ENCODE data around the gene TSPAN31.
A peak's percentile ranks its signal among the peaks of the same experiment; 100 is the strongest.
"Not testable (repeated sequence)": the region's sequence is repeated elsewhere in the genome, so short reads cannot be mapped to it uniquely, and the experiment has no call there.

The TSPAN31 gene

DNA sequence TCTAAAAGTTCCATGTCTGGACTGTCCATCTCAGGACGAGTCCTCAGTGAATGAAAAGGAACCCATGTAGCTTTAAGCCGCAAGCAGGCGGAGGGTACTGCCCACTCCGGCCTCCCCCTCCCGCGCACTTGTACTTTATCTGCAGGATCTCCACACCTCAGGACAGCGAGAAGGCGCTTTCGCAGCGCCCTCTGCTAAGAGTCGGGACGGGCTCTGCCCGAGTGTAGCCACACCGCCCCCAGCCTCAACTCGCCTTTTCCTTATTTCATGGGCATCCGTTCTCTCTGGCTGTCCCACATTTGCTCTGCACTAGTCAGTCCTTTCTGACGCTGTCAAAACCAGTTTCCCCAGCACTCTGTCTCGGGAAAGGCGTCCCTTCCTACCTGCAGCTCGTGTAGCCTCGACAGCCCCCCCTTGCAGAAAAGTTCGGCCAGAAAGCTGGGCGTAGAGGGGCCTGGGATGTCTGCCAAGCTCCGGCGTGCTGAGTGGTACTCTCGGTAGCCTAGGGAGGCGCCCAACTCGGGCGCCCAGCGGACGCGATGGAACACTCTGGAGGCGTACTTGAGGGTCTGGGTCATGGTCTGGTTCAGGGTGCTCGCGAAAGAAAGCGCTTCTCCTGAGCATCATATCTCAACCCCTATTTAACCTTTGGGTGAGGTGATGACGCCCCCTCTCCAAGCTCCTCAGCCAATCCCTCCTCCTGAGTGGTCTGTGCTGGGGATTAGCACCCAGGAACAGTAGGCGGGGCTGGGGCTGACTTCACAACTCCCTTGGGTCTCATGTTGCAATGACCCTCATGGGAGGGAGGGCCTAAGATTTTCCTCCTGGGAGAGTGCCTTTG is 21.8 kb downstream of the TSPAN31 start, which contains the start of gene CYP27B1:
Gene CYP27B1 (minus strand): TSS at position 615 of the 841 bp plus-strand sequence. CDS start 37 bp downstream, at position 578.
- peaks cover 24 to 34% of the 10 kb centered on the region in 2 donors for H3K4me1 ChIP-seq (ENCODE audit: control insufficient read depth in 2 of 2, insufficient read depth in 2 of 2, low read length in 2 of 2)
- no peaks in the 10 kb centered on the region for H3K9me3 ChIP-seq (ENCODE audit: control insufficient read depth in 2 of 2, low read length in 2 of 2)
- peak within 1 kb of the TSS in 1 of 2 donors; percentile 24 for H3K9ac ChIP-seq (ENCODE audit: low read depth in 1 of 2, low read length in 2 of 2)
- peaks cover 32% of the 10 kb centered on the region in 2 donors for H3K27me3 ChIP-seq (ENCODE audit: control insufficient read depth in 2 of 2, insufficient read depth in 2 of 2, low read length in 2 of 2)
- H3K4me3 ChIP-seq (ENCODE audit: low read length in 2 of 2), result peak within 1 kb of the TSS; percentile 56 to 81
- H3K27ac ChIP-seq (ENCODE audit: low read depth in 2 of 2, low read length in 2 of 2), result no peak within 1 kb of the TSS
- H3K36me3 ChIP-seq (ENCODE audit: control insufficient read depth in 2 of 2, insufficient read depth in 2 of 2, low read length in 2 of 2), result peaks cover 4 to 5% of the 10 kb centered on the region in 2 donors

- H3K27me3 ChIP-seq (ENCODE audit: control insufficient read depth in 2 of 2, insufficient read depth in 2 of 2, low read length in 2 of 2), result peaks cover 32% of the 10 kb centered on the region in 2 donors
- no peaks in the 10 kb centered on the region for H3K9me3 ChIP-seq (ENCODE audit: control insufficient read depth in 2 of 2, low read length in 2 of 2)
- peaks cover 4 to 5% of the 10 kb centered on the region in 2 donors for H3K36me3 ChIP-seq (ENCODE audit: control insufficient read depth in 2 of 2, insufficient read depth in 2 of 2, low read length in 2 of 2)
- H3K4me3 ChIP-seq (ENCODE audit: low read length in 2 of 2), result no peak overlapping the region
- H3K9ac ChIP-seq (ENCODE audit: low read depth in 1 of 2, low read length in 2 of 2), result no peak overlapping the region
- no peak overlapping the region for H3K27ac ChIP-seq (ENCODE audit: low read depth in 2 of 2, low read length in 2 of 2)
- peaks cover 28 to 37% of the 10 kb centered on the region in 2 donors for H3K4me1 ChIP-seq (ENCODE audit: control insufficient read depth in 2 of 2, insufficient read depth in 2 of 2, low read length in 2 of 2)
Measured at GRCh38 chr12:57767305-57767698, 22.5 kb downstream of the TSPAN31 start.

GRCh38 chr12:57767876-57768275 is 23.0 kb downstream of the TSPAN31 start:
- Histone ChIP-seq H3K4me3 (ENCODE audit: low read length in 2 of 2) (no peak overlapping the region), H3K27me3 (ENCODE audit: control insufficient read depth in 2 of 2, insufficient read depth in 2 of 2, low read length in 2 of 2) (peaks cover 32% of the 10 kb centered on the region in 2 donors), H3K9me3 (ENCODE audit: control insufficient read depth in 2 of 2, low read length in 2 of 2) (no peaks in the 10 kb centered on the region), H3K4me1 (ENCODE audit: control insufficient read depth in 2 of 2, insufficient read depth in 2 of 2, low read length in 2 of 2) (peaks cover 31 to 40% of the 10 kb centered on the region in 2 donors), H3K36me3 (ENCODE audit: control insufficient read depth in 2 of 2, insufficient read depth in 2 of 2, low read length in 2 of 2) (peaks cover 4 to 5% of the 10 kb centered on the region in 2 donors), H3K9ac (ENCODE audit: low read depth in 1 of 2, low read length in 2 of 2) (no peak overlapping the region), H3K27ac (ENCODE audit: low read depth in 2 of 2, low read length in 2 of 2) (no peak overlapping the region)

DNA sequence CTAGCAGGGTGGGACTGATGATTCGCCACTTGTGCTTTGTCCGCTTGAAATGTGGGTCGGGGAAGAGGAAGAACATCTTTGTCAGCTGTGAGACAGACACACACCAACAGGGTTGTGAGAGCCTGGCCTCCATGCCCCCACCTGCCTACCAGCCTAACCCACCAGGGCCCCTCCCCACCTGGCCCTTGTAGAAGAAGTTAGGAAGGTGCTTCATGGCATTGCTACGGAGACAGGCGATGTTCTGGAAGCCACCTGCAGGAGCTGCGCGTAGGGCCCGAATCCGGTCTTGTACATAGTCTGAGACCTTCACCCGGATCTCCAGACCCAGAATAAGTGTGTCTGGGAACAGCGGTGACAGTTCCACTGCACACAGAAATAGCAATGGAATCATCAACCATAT is 24.8 kb downstream of the TSPAN31 start:
- H3K9me3 ChIP-seq (ENCODE audit: control insufficient read depth in 2 of 2, low read length in 2 of 2), result no peaks in the 10 kb centered on the region
- no peak overlapping the region for H3K4me3 ChIP-seq (ENCODE audit: low read length in 2 of 2)
- H3K27ac ChIP-seq (ENCODE audit: low read depth in 2 of 2, low read length in 2 of 2), result no peak overlapping the region
- H3K27me3 ChIP-seq (ENCODE audit: control insufficient read depth in 2 of 2, insufficient read depth in 2 of 2, low read length in 2 of 2), result peaks cover 21 to 26% of the 10 kb centered on the region in 2 donors
- peaks cover 34 to 38% of the 10 kb centered on the region in 2 donors for H3K4me1 ChIP-seq (ENCODE audit: control insufficient read depth in 2 of 2, insufficient read depth in 2 of 2, low read length in 2 of 2)
- H3K9ac ChIP-seq (ENCODE audit: low read depth in 1 of 2, low read length in 2 of 2), result no peak overlapping the region
- peaks cover 4 to 5% of the 10 kb centered on the region in 2 donors for H3K36me3 ChIP-seq (ENCODE audit: control insufficient read depth in 2 of 2, insufficient read depth in 2 of 2, low read length in 2 of 2)

DNA sequence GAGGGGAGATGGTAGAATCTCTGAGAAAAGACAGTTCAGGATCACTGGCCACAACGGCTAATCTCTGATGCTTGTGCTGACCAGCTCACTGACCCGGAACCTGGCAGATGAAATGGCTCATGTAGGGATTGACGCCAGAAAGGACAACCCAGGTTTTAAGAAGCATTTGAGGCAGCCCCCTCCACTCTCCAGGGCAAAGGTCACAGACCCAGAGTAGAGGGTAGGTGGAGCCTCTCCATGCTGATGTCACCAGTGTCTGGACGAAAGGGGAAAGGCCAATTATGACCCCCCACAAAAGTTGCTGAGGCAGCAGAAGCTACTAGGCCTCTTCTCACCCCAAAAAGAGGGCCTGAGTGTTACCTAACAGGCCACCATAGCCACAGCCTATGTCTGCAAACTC is 25.9 kb downstream of the TSPAN31 start:
- Histone ChIP-seq H3K27me3 (ENCODE audit: control insufficient read depth in 2 of 2, insufficient read depth in 2 of 2, low read length in 2 of 2) (peaks cover 15 to 16% of the 10 kb centered on the region in 2 donors), H3K36me3 (ENCODE audit: control insufficient read depth in 2 of 2, insufficient read depth in 2 of 2, low read length in 2 of 2) (peaks cover 4 to 5% of the 10 kb centered on the region in 2 donors), H3K4me3 (ENCODE audit: low read length in 2 of 2) (no peak overlapping the region), H3K9ac (ENCODE audit: low read depth in 1 of 2, low read length in 2 of 2) (no peak overlapping the region), H3K27ac (ENCODE audit: low read depth in 2 of 2, low read length in 2 of 2) (no peak overlapping the region), H3K4me1 (ENCODE audit: control insufficient read depth in 2 of 2, insufficient read depth in 2 of 2, low read length in 2 of 2) (peaks cover 27 to 28% of the 10 kb centered on the region in 2 donors), H3K9me3 (ENCODE audit: control insufficient read depth in 2 of 2, low read length in 2 of 2) (no peaks in the 10 kb centered on the region)

- H3K4me1 ChIP-seq (ENCODE audit: control insufficient read depth in 2 of 2, insufficient read depth in 2 of 2, low read length in 2 of 2), result peaks cover 21% of the 10 kb centered on the region in 2 donors
- H3K4me3 ChIP-seq (ENCODE audit: low read length in 2 of 2), result peak overlapping the region; percentile 96 to 99
- H3K9me3 ChIP-seq (ENCODE audit: control insufficient read depth in 2 of 2, low read length in 2 of 2), result no peaks in the 10 kb centered on the region
- peaks cover 4 to 7% of the 10 kb centered on the region in 2 donors for H3K36me3 ChIP-seq (ENCODE audit: control insufficient read depth in 2 of 2, insufficient read depth in 2 of 2, low read length in 2 of 2)
- H3K9ac ChIP-seq (ENCODE audit: low read depth in 1 of 2, low read length in 2 of 2), result peak overlapping the region; percentile 71 to 88
- H3K27ac ChIP-seq (ENCODE audit: low read depth in 2 of 2, low read length in 2 of 2), result peak overlapping the region; percentile 94 to 98
- H3K27me3 ChIP-seq (ENCODE audit: control insufficient read depth in 2 of 2, insufficient read depth in 2 of 2, low read length in 2 of 2), result peaks cover 9 to 10% of the 10 kb centered on the region in 2 donors
Measured at GRCh38 chr12:57771236-57771872, 26.5 kb downstream of the TSPAN31 start.

DNA sequence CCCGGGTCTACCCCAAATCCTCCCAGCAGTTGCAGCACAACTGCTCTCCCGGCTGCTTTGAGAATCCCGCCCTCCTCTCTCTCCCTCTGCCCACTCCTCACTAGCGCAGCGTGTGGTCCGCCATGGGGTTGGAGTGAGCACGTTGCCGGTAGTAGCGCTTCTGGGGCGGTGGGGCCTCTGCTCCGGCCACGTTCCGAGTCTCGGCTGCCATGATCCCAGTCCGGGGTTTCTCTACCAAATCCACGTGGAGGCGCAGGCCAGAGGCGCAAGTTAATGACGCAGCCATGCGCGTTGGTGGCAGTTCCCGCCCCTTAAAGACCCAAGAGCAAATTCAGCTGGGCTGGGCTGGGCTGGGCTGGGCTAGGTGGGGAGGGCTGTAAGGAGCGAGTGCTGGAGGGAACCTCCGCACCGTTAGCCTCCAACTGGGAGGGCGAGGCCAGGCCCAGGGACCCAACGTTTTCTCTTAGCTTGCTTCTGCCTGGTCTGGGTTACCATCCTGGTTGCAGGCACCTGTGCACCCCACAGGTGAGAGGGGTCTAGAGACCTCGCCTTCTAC is 27.1 kb downstream of the TSPAN31 start, which contains the start of gene METTL1:
Gene METTL1 (minus strand): TSS at position 233 of the 556 bp plus-strand sequence. CDS start 22 bp downstream, at position 211.
- peaks cover 4 to 7% of the 10 kb centered on the region in 2 donors for H3K36me3 ChIP-seq (ENCODE audit: control insufficient read depth in 2 of 2, insufficient read depth in 2 of 2, low read length in 2 of 2)
- H3K27ac ChIP-seq (ENCODE audit: low read depth in 2 of 2, low read length in 2 of 2), result peak within 1 kb of the TSS; percentile 94 to 98
- H3K9ac ChIP-seq (ENCODE audit: low read depth in 1 of 2, low read length in 2 of 2), result peak within 1 kb of the TSS; percentile 88 to 94
- H3K9me3 ChIP-seq (ENCODE audit: control insufficient read depth in 2 of 2, low read length in 2 of 2), result no peaks in the 10 kb centered on the region
- H3K4me3 ChIP-seq (ENCODE audit: low read length in 2 of 2), result peak within 1 kb of the TSS; percentile 96 to 99
- H3K27me3 ChIP-seq (ENCODE audit: control insufficient read depth in 2 of 2, insufficient read depth in 2 of 2, low read length in 2 of 2), result peaks cover 4% of the 10 kb centered on the region in 2 donors
- peaks cover 15% of the 10 kb centered on the region in 2 donors for H3K4me1 ChIP-seq (ENCODE audit: control insufficient read depth in 2 of 2, insufficient read depth in 2 of 2, low read length in 2 of 2)

GRCh38 chr12:57772429-57773322 is 27.8 kb downstream of the TSPAN31 start, which contains the start of gene EEF1AKMT3:
Gene EEF1AKMT3 (plus strand): TSS chr12:57772614. CDS start chr12:57772725, 111 bp downstream.
- peak within 1 kb of the TSS; percentile 94 to 98 for H3K27ac ChIP-seq (ENCODE audit: low read depth in 2 of 2, low read length in 2 of 2)
- H3K4me1 ChIP-seq (ENCODE audit: control insufficient read depth in 2 of 2, insufficient read depth in 2 of 2, low read length in 2 of 2), result peaks cover 13 to 14% of the 10 kb centered on the region in 2 donors
- peak within 1 kb of the TSS; percentile 96 to 99 for H3K4me3 ChIP-seq (ENCODE audit: low read length in 2 of 2)
- peak within 1 kb of the TSS; percentile 88 to 94 for H3K9ac ChIP-seq (ENCODE audit: low read depth in 1 of 2, low read length in 2 of 2)
- no peaks in the 10 kb centered on the region for H3K27me3 ChIP-seq (ENCODE audit: control insufficient read depth in 2 of 2, insufficient read depth in 2 of 2, low read length in 2 of 2)
- H3K36me3 ChIP-seq (ENCODE audit: control insufficient read depth in 2 of 2, insufficient read depth in 2 of 2, low read length in 2 of 2), result peaks cover 4 to 7% of the 10 kb centered on the region in 2 donors
- H3K9me3 ChIP-seq (ENCODE audit: control insufficient read depth in 2 of 2, low read length in 2 of 2), result no peaks in the 10 kb centered on the region

GRCh38 chr12:57774634-57775033 is 29.8 kb downstream of the TSPAN31 start:
- not testable (repeated sequence) for H3K9ac ChIP-seq (ENCODE audit: low read depth in 1 of 2, low read length in 2 of 2); H3K4me3 ChIP-seq (ENCODE audit: low read length in 2 of 2); H3K9me3 ChIP-seq (ENCODE audit: control insufficient read depth in 2 of 2, low read length in 2 of 2); H3K27me3 ChIP-seq (ENCODE audit: control insufficient read depth in 2 of 2, insufficient read depth in 2 of 2, low read length in 2 of 2); H3K27ac ChIP-seq (ENCODE audit: low read depth in 2 of 2, low read length in 2 of 2); H3K36me3 ChIP-seq (ENCODE audit: control insufficient read depth in 2 of 2, insufficient read depth in 2 of 2, low read length in 2 of 2)
- peaks cover 13 to 14% of the 10 kb centered on the region in 2 donors for H3K4me1 ChIP-seq (ENCODE audit: control insufficient read depth in 2 of 2, insufficient read depth in 2 of 2, low read length in 2 of 2)

Measured in mucosa of rectum (tissue), 2 donors.